Activated B cell treated with CpG ODN at 0.5 μM for 24 hours (primary cell): ENCODE measurements around the gene CNBP. TPM values are rescaled to one million over a fixed set of nuclear protein-coding genes. Genes with fewer than 3 reads are reported as not detected.

ENCODE experiments used
- ATAC-seq: fragments of 200-7000 bp; cut with Tn5 transposase; one replicate; pipeline ENCODE4 v1.10.0; 2021; ENCODE audit warnings: low read depth, mild to moderate bottlenecking, moderate library complexity
- CTCF ChIA-PET: fragments of 350-600 bp; sonication (Branson Sonifier 250); formaldehyde crosslinking; loops from one replicate; lab custom pipeline; 2021; ENCODE audit warnings: antibody characterized with exemption; lab: Charles Lee
- POLR2A ChIA-PET: fragments of 350-600 bp; sonication (Branson Sonifier 250); formaldehyde crosslinking; loops from one replicate; lab custom pipeline; 2021; ENCODE audit warnings: antibody characterized with exemption; lab: Charles Lee
- DNase-seq: peaks from one replicate; pipeline ENCODE4 v3.0.0; 2022
- H3K27ac Mint-ChIP-seq: one replicate; pipeline ENCODE4 v1.8.0; 2020; ENCODE audit warnings: mixed read lengths
- H3K27me3 Mint-ChIP-seq: one replicate; pipeline ENCODE4 v1.8.0; 2021; ENCODE audit warnings: mixed read lengths
- H3K36me3 Mint-ChIP-seq: one replicate; pipeline ENCODE4 v1.8.0; 2021; ENCODE audit warnings: low read depth, mixed read lengths
- H3K4me1 Mint-ChIP-seq: one replicate; pipeline ENCODE4 v1.8.0; 2021; ENCODE audit warnings: mixed read lengths
- H3K4me3 Mint-ChIP-seq: one replicate; pipeline ENCODE4 v1.8.0; 2020; ENCODE audit warnings: mild to moderate bottlenecking, mixed read lengths
- H3K9me3 Mint-ChIP-seq: one replicate; pipeline ENCODE4 v1.8.0; 2020; ENCODE audit warnings: mixed read lengths
- intact Hi-C: fragments of 100-400 bp; cut with micrococcal nuclease; formaldehyde crosslinking; loops from one replicate; pipeline ENCODE4 v1.15.1; 2024
- total RNA-seq: library from RNA; stranded (reverse); gene quantifications from 2 replicates; pipeline ENCODE4 v1.2.3, GENCODE V29; 2022
- TF ChIP-seq, protein P1 (sequence below): fragments of 200-600 bp; IDR thresholded peaks from one replicate; pipeline ENCODE4 v1.8.0; 2022; ENCODE audit warnings: antibody characterized with exemption, mild to moderate bottlenecking

CNBP gene
- total RNA-seq, 1 donor from 2014 or later: 281 TPM

DNA sequence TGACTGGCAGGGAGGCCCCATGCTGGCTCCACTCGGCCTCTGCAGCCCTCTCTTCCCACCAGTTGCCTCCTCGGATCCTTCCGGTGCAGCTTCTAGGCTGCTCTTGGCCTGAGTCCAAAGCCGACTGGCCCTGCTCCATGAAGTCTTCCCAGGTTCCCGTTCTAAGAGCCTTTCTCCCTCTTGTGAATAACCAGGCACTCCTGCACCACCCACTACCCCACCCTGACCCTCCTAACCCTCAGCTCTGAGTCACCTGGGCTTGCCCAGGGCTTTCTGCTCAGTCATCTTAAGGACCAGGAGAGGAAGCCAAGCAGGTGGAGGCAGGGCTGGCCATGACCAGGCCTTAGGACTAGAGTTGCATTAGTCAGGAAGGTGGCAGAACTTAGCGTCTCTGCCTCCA, 28.1 kb upstream of the CNBP start:
- intact Hi-C loops: no loop called here
- ATAC-seq: no peak
- ChIA-PET CTCF (no interaction called here), POLR2A (no interaction called here)
- Mint-ChIP-seq H3K9me3 (no peaks in the 10 kb centered on the region), H3K36me3 (no peaks in the 10 kb centered on the region), H3K4me3 (no peak overlapping the region), H3K4me1 (no peaks in the 10 kb centered on the region), H3K27ac (no peak overlapping the region), H3K27me3 (peaks cover 3% of the 10 kb centered on the region)
- TF ChIP-seq, protein P1, sequence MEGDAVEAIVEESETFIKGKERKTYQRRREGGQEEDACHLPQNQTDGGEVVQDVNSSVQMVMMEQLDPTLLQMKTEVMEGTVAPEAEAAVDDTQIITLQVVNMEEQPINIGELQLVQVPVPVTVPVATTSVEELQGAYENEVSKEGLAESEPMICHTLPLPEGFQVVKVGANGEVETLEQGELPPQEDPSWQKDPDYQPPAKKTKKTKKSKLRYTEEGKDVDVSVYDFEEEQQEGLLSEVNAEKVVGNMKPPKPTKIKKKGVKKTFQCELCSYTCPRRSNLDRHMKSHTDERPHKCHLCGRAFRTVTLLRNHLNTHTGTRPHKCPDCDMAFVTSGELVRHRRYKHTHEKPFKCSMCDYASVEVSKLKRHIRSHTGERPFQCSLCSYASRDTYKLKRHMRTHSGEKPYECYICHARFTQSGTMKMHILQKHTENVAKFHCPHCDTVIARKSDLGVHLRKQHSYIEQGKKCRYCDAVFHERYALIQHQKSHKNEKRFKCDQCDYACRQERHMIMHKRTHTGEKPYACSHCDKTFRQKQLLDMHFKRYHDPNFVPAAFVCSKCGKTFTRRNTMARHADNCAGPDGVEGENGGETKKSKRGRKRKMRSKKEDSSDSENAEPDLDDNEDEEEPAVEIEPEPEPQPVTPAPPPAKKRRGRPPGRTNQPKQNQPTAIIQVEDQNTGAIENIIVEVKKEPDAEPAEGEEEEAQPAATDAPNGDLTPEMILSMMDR: no peak
- no peak for DNase-seq

DNA sequence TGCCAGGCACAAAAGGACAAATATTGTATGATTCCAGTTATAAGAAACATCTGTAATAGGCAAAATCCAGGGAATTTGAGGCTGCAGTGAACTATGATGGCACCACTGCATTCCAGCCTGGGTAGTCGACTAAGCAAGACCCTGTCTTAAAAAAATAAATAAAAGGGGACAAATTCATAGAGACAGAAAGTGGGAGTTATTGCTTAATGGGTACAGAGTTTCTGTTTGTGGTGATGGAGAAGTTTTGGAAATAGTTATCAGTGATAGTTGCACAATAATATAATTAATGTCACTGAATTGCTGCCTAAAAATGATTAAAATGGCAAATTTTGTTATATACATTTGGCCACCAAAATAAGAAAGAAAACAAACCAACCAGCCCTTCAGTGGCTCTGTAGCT, 27.6 kb upstream of the CNBP start:
- H3K27ac Mint-ChIP-seq: no peak overlapping the region
- no peak for DNase-seq
- intact Hi-C loops: no loop called here
- ATAC-seq: no peak
- H3K4me3 Mint-ChIP-seq: no peak overlapping the region
- no peaks in the 10 kb centered on the region for H3K4me1 Mint-ChIP-seq
- no peaks in the 10 kb centered on the region for H3K9me3 Mint-ChIP-seq
- ChIA-PET POLR2A (no interaction called here), CTCF (no interaction called here)
- no peaks in the 10 kb centered on the region for H3K36me3 Mint-ChIP-seq
- TF ChIP-seq, protein P1: no peak
- peaks cover 3% of the 10 kb centered on the region for H3K27me3 Mint-ChIP-seq

DNA sequence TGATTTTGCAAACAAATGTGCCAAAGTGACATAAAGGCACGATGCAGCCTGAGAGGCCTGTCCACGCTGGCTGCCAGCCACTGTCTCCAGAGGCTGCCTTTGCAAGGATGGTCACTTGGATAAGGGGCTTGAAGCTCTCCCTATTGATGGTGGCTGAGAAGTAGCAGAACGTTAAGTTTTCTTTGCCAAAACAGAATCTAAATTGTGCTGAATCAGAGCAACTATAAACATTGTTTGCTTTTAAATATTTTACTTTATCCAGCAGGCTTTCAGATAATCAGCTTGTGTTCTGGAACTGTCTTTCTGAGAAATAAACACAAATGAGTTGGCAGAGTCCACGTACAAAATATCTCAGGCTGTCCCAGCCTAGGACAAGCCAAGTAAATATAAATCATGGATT, 23.8 kb upstream of the CNBP start:
- CTCF ChIA-PET: no interaction called here
- H3K4me3 Mint-ChIP-seq: no peak overlapping the region
- no peak overlapping the region for H3K27ac Mint-ChIP-seq
- intact Hi-C loops: no loop called here
- DNase-seq (no peak), ATAC-seq (no peak)
- no peaks in the 10 kb centered on the region for H3K9me3 Mint-ChIP-seq
- TF ChIP-seq, protein P1: no peak
- no peaks in the 10 kb centered on the region for H3K4me1 Mint-ChIP-seq
- POLR2A ChIA-PET: no interaction called here
- H3K27me3 Mint-ChIP-seq: peaks cover 3% of the 10 kb centered on the region
- H3K36me3 Mint-ChIP-seq: no peaks in the 10 kb centered on the region

DNA sequence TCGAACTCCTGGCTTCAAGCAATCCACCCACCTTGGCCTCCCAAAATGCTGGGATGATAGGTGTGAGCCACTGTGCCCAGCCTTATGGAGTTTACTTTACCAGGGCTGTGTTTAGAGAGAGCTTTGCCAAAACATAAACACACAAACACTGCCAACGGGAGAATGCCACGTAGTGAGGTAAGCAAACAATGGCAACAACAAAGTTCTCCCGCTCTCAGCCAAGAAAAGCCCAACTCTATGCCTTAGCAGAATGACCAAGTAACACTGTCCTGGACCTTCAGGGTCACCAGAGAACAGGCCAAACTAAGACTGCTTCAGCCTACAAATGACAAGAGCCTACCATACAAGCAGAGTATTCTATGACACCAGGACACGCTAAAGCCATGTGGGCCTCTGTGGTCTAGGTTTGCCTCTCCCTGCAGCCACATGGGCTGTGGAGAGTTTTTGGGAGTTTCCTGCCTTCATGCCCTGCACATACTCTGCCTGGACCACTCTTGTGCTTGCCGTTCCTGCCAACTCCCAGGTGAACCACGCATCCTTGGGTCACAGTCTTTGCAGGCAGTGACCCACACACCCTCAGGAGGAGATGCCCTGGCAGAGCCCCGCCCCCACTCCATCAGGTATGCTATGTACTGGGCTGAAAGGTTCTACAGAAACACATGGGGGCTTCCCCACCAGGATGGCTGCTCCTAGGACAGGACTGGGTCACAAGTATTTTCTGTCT, 21.6 kb upstream of the CNBP start:
- DNase-seq (no peak), ATAC-seq (no peak)
- Mint-ChIP-seq H3K27ac (no peak overlapping the region), H3K27me3 (peaks cover 2% of the 10 kb centered on the region), H3K4me3 (no peak overlapping the region), H3K36me3 (no peaks in the 10 kb centered on the region), H3K9me3 (no peaks in the 10 kb centered on the region), H3K4me1 (no peaks in the 10 kb centered on the region)
- ChIA-PET POLR2A (no interaction called here), CTCF (no interaction called here)
- TF ChIP-seq, protein P1: no peak
- intact Hi-C loops: no loop called here

DNA sequence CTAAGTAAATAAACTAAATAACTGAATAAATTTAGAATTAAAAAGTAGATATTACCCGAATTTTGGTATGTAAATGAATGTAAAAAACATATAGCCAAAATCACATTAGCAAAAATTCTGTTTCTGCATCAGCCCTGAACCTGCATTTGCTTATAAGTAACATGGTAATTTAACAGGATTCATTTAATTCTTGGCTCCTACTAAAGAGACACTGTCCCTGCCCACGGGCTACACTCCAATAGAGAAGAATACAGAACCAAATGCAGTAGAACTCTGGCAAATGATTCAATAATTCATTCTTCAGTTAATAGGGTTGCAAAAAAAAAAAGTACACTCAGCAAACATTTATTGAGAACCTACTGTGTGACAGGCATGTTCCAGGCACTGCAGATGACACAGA, 20.8 kb upstream of the CNBP start:
- Mint-ChIP-seq H3K9me3 (no peaks in the 10 kb centered on the region), H3K27me3 (no peaks in the 10 kb centered on the region), H3K4me3 (no peak overlapping the region), H3K36me3 (no peaks in the 10 kb centered on the region), H3K27ac (no peak overlapping the region), H3K4me1 (no peaks in the 10 kb centered on the region)
- POLR2A ChIA-PET: no interaction called here
- intact Hi-C loops: no loop called here
- no peak for ATAC-seq
- CTCF ChIA-PET: no interaction called here
- TF ChIP-seq, protein P1: no peak
- no peak for DNase-seq
